GM12878 (cell line): Measurements from ENCODE around the gene UCN2. TPM values are rescaled to one million over a fixed set of nuclear protein-coding genes. Genes with fewer than 3 reads are reported as not detected.

Source experiments
- CHD1 ChIP-seq: IDR thresholded peaks from 2 replicates; pipeline ENCODE4 v1.6.1; 2012; ENCODE audit warnings: low read depth, low read length, improper control_type of control experiment
- CREM ChIP-seq: IDR thresholded peaks from 2 replicates; pipeline ENCODE4 v1.6.1; 2014; ENCODE audit warnings: antibody characterized with exemption, low read depth
- E2F8 ChIP-seq: fragments of 450-650 bp; IDR thresholded peaks from 2 replicates; pipeline ENCODE4 v1.6.1; 2018; ENCODE audit warnings: mild to moderate bottlenecking, low read depth, moderate library complexity; ENCODE audit not compliant: partially characterized antibody
- EGR1 ChIP-seq, 2 experiments: IDR thresholded peaks; 1 replicate in 1 of 2; 2 replicates in 1 of 2; pipeline ENCODE4 v1.6.1; 2011 to 2012; ENCODE audit warnings: low read depth in 2 of 2, low read length in 2 of 2, borderline replicate concordance in 1 of 2, mild to moderate bottlenecking in 1 of 2, moderate library complexity in 1 of 2
- FOXK2 ChIP-seq: fragments of 450-650 bp; IDR thresholded peaks from 2 replicates; pipeline ENCODE4 v1.6.1; 2017; ENCODE audit warnings: mild to moderate bottlenecking, moderate library complexity
- HSF1 ChIP-seq: fragments of 150-350 bp; IDR thresholded peaks from 2 replicates; pipeline ENCODE4 v1.6.1; 2014; ENCODE audit warnings: mild to moderate bottlenecking, low read depth, low read length
- IKZF1 ChIP-seq: fragments of 450-650 bp; conservative IDR thresholded peaks from 2 replicates; pipeline ENCODE4 v1.6.1; 2017; ENCODE audit warnings: antibody characterized with exemption, mild to moderate bottlenecking
- JUNB ChIP-seq: IDR thresholded peaks from 2 replicates; pipeline ENCODE4 v1.6.1; 2016; ENCODE audit warnings: antibody characterized with exemption, mild to moderate bottlenecking
- KAT2A ChIP-seq: conservative IDR thresholded peaks from 2 replicates; pipeline ENCODE4 v1.6.1; 2011; ENCODE audit warnings: low read depth, low read length; ENCODE audit not compliant: control insufficient read depth
- MLLT1 ChIP-seq: fragments of 450-650 bp; IDR thresholded peaks from 2 replicates; pipeline ENCODE4 v1.6.1; 2016; ENCODE audit warnings: mild to moderate bottlenecking
- POLR2AphosphoS5 ChIP-seq: IDR thresholded peaks from 2 replicates; pipeline ENCODE4 v1.6.1; 2011; ENCODE audit warnings: mild to moderate bottlenecking, low read length, inconsistent platforms
- SKIL ChIP-seq: fragments of 450-650 bp; IDR thresholded peaks from 2 replicates; pipeline ENCODE4 v1.6.1; 2017; ENCODE audit warnings: mild to moderate bottlenecking, low read depth, inconsistent platforms; ENCODE audit not compliant: poor library complexity, severe bottlenecking
- SPI1 ChIP-seq: IDR thresholded peaks from 2 replicates; pipeline ENCODE4 v1.6.1; 2011; ENCODE audit warnings: low read depth, mild to moderate bottlenecking, low read length, moderate library complexity, borderline replicate concordance; ENCODE audit not compliant: insufficient read depth
- TAF1 ChIP-seq: IDR thresholded peaks from 2 replicates; pipeline ENCODE4 v1.6.1; 2011; ENCODE audit warnings: mild to moderate bottlenecking, low read depth, low read length, borderline replicate concordance
- TCF7 ChIP-seq: IDR thresholded peaks from 2 replicates; pipeline ENCODE4 v1.6.1; 2014; ENCODE audit warnings: antibody characterized with exemption, borderline replicate concordance
- ZNF217 ChIP-seq: fragments of 450-650 bp; IDR thresholded peaks from 2 replicates; pipeline ENCODE4 v1.6.1; 2017; ENCODE audit warnings: antibody characterized with exemption, mild to moderate bottlenecking
- ZNF592 ChIP-seq: fragments of 450-650 bp; IDR thresholded peaks from 2 replicates; pipeline ENCODE4 v1.6.1; 2017; ENCODE audit warnings: mild to moderate bottlenecking, moderate library complexity
- polyA plus RNA-seq, 11 experiments: library from polyadenylated mRNA; depleted of rRNA in 4 of 11; unstranded in 6 of 11; stranded (reverse) in 5 of 11; fragments of >200 nt; fragmentation: Nextera tagmentation in 4 of 11; fragmentation: Illumina TruSeq in 1 of 11; extraction: Ambion mirVana in 4 of 11; extraction: Trizol in 1 of 11; gene quantifications; 1 replicate in 1 of 11; 2 replicates in 10 of 11; pipeline versions ENCODE4 v1.2.1 to v1.2.3, GENCODE V29; 2011 to 2016; ENCODE audit warnings: inconsistent platforms in 2 of 11, missing spikeins in 2 of 11, low read depth in 1 of 11
- total RNA-seq, 4 experiments: library from RNA; depleted of rRNA in 3 of 4; stranded (reverse); fragments of >200 nt in 3 of 4; fragmentation: Illumina TruSeq in 1 of 4; extraction: Trizol in 1 of 4; gene quantifications; 2 replicates each; pipeline versions ENCODE4 v1.2.1 to v1.2.3, GENCODE V29; 2013 to 2021

UCN2 gene
- total and polyA plus RNA-seq, 10 of the 15 experiments (the other 5 are each of a cell fraction or from before 2014, with no cell fraction given), result 0.05 TPM; not detected in 9

GRCh38 chr3:48556796-48557626 lies 6.6 kb downstream of the UCN2 start, which contains the start of gene PFKFB4 (continued):
- TF ChIP-seq CHD1 (no peak), CREM (no peak), SKIL (no peak), MLLT1 (peak; percentile 57; the same call in 1 of the 2 replicates), ZNF592 (no peak), E2F8 (no peak), EGR1 (IDR thresholded peaks at IDR 0.05; ENCODE audit: borderline replicate concordance in 1 of 2, low read depth in 2 of 2, low read length in 2 of 2) (no peak), JUNB (no peak), FOXK2 (no peak), TAF1 (no peak), IKZF1 (peak; percentile 98), POLR2AphosphoS5 (no peak), HSF1 (no peak), KAT2A (no peak), TCF7 (no peak), SPI1 (no peak), ZNF217 (no peak)
